ENCODE measurements around the gene ZNF488. TPM values are rescaled to one million over a fixed set of nuclear protein-coding genes. Genes with fewer than 3 reads are reported as not detected.

ZNF488 gene
- total and polyA plus RNA-seq, 2 donors (not counting 1 experiment from before 2014, with no cell fraction given): not detected

GRCh38 chr10:47420305-47421056 lies 36.4 kb upstream of the ZNF488 start:
- TF ChIP-seq CTCF (IDR thresholded peaks at IDR 0.05): no peak
- no peak for TF ChIP-seq EZH2 (IDR thresholded peaks at IDR 0.05; ENCODE audit: borderline replicate concordance, insufficient read depth, low read depth, low read length, poor library complexity, severe bottlenecking)
- CTCF ChIA-PET: no interaction called here
- intact Hi-C loops (cut with micrococcal nuclease): no loop called here
- Mint-ChIP-seq H3K4me1 (no peaks in the 10 kb centered on the region), H3K9me3 (ENCODE audit: insufficient read depth) (no peaks in the 10 kb centered on the region), H3K27me3 (no peaks in the 10 kb centered on the region), H3K27ac (no peak overlapping the region), H3K4me3 (no peak overlapping the region)
- Histone ChIP-seq H3K4me3 (ENCODE audit: control extremely low read depth in 1 of 5, extremely low read depth in 1 of 5, insufficient read depth in 1 of 5, low read depth in 2 of 5, low read length in 4 of 5) (no peak overlapping the region), H3K27me3 (replicated peaks in 1 of 4; ENCODE audit: control extremely low read depth in 1 of 4, control insufficient read depth in 3 of 4, insufficient read depth in 4 of 4, low read length in 3 of 4) (peaks cover 0 to 6% (median 0%) of the 10 kb centered on the region in 4 experiments), H3K4me2 (replicated peaks; ENCODE audit: low read depth, low read length, poor library complexity, severe bottlenecking) (no peak overlapping the region), H3K27ac (ENCODE audit: low read length in 2 of 2) (no peak overlapping the region), H3K9me3 (ENCODE audit: control extremely low read depth in 1 of 3, control insufficient read depth in 2 of 3, insufficient read depth in 1 of 3, low read length in 2 of 3) (peaks cover 0 to 9% (median 0%) of the 10 kb centered on the region in 3 donors), H2AFZ (ENCODE audit: insufficient read depth, low read depth, low read length, poor library complexity, severe bottlenecking) (no peak overlapping the region), H3K79me2 (ENCODE audit: control insufficient read depth, insufficient read depth, low read length) (no peaks in the 10 kb centered on the region), H4K20me1 (ENCODE audit: control insufficient read depth, insufficient read depth, low read length, poor library complexity, severe bottlenecking) (no peaks in the 10 kb centered on the region), H3K9ac (ENCODE audit: low read length) (no peak overlapping the region), H3K4me1 (ENCODE audit: control insufficient read depth in 2 of 2, insufficient read depth in 2 of 2, low read length in 2 of 2) (no peaks in the 10 kb centered on the region), H3K36me3 (replicated peaks in 1 of 2; ENCODE audit: control extremely low read depth in 1 of 2, control insufficient read depth in 1 of 2, extremely low read depth in 1 of 2, insufficient read depth in 2 of 2, low read length in 1 of 2) (no peaks in the 10 kb centered on the region)
- ATAC-seq (ENCODE audit: low read depth) (no peak), DNase-seq (no peak)
- POLR2A ChIA-PET: no interaction called here
- WGBS (ENCODE audit: insufficient coverage): 93% methylated on average over 12 of the region's 14 CpGs

- Mint-ChIP-seq H3K4me3 (no peak overlapping the region), H3K27me3 (no peaks in the 10 kb centered on the region), H3K27ac (no peak overlapping the region), H3K4me1 (no peaks in the 10 kb centered on the region), H3K9me3 (ENCODE audit: insufficient read depth) (no peaks in the 10 kb centered on the region)
- Histone ChIP-seq H3K9ac (ENCODE audit: low read length) (no peak overlapping the region), H3K4me2 (replicated peaks; ENCODE audit: low read depth, low read length, poor library complexity, severe bottlenecking) (no peak overlapping the region), H3K27me3 (replicated peaks in 1 of 4; ENCODE audit: control extremely low read depth in 1 of 4, control insufficient read depth in 3 of 4, insufficient read depth in 4 of 4, low read length in 3 of 4) (peaks cover 0 to 6% (median 0%) of the 10 kb centered on the region in 4 experiments), H2AFZ (ENCODE audit: insufficient read depth, low read depth, low read length, poor library complexity, severe bottlenecking) (no peak overlapping the region), H3K4me1 (ENCODE audit: control insufficient read depth in 2 of 2, insufficient read depth in 2 of 2, low read length in 2 of 2) (no peaks in the 10 kb centered on the region), H4K20me1 (ENCODE audit: control insufficient read depth, insufficient read depth, low read length, poor library complexity, severe bottlenecking) (no peaks in the 10 kb centered on the region), H3K4me3 (ENCODE audit: control extremely low read depth in 1 of 5, extremely low read depth in 1 of 5, insufficient read depth in 1 of 5, low read depth in 2 of 5, low read length in 4 of 5) (no peak overlapping the region), H3K27ac (ENCODE audit: low read length in 2 of 2) (no peak overlapping the region), H3K36me3 (replicated peaks in 1 of 2; ENCODE audit: control extremely low read depth in 1 of 2, control insufficient read depth in 1 of 2, extremely low read depth in 1 of 2, insufficient read depth in 2 of 2, low read length in 1 of 2) (no peaks in the 10 kb centered on the region), H3K9me3 (ENCODE audit: control extremely low read depth in 1 of 3, control insufficient read depth in 2 of 3, insufficient read depth in 1 of 3, low read length in 2 of 3) (peaks cover 0 to 9% (median 0%) of the 10 kb centered on the region in 3 donors), H3K79me2 (ENCODE audit: control insufficient read depth, insufficient read depth, low read length) (no peaks in the 10 kb centered on the region)
- ChIA-PET POLR2A (no interaction called here), CTCF (no interaction called here)
- DNase-seq (no peak), ATAC-seq (ENCODE audit: low read depth) (no peak)
- 94% methylated on average over 2 of the region's 2 CpGs for WGBS (ENCODE audit: insufficient coverage)
- TF ChIP-seq EZH2 (IDR thresholded peaks at IDR 0.05; ENCODE audit: borderline replicate concordance, insufficient read depth, low read depth, low read length, poor library complexity, severe bottlenecking) (no peak), CTCF (IDR thresholded peaks at IDR 0.05) (no peak)
- intact Hi-C loops (cut with micrococcal nuclease): no loop called here
Measured at GRCh38 chr10:47419421-47419820, 35.3 kb upstream of the ZNF488 start.

All from B cell (primary cell).